Prostate gland (tissue), 2 donors: ENCODE measurements around the gene MAP4K5.

Experiments
- CTCF ChIP-seq, 4 experiments: fragments of 200-600 bp in 2 of 4; fragments of 450-650 bp in 2 of 4; sonication (generic) in 2 of 4; IDR thresholded peaks; 1 replicate in 3 of 4; 2 replicates in 1 of 4; pipeline ENCODE4 v1.5.1; 2016 to 2019; ENCODE audit warnings: antibody characterized with exemption in 4 of 4, mild to moderate bottlenecking in 2 of 4, moderate library complexity in 2 of 4
- POLR2AphosphoS5 ChIP-seq: sonication (generic); formaldehyde crosslinking; IDR thresholded peaks from one replicate; pipeline ENCODE4 v1.6.1; 2017; ENCODE audit warnings: antibody characterized with exemption

- peak; percentile 72 for TF ChIP-seq POLR2AphosphoS5
- TF ChIP-seq CTCF (IDR thresholded peaks at IDR 0.05) = no peak
Measured at GRCh38 chr14:50560931-50561285, 28.5 kb upstream of the MAP4K5 start.
